CD8-positive, alpha-beta memory T cell (primary cell): ENCODE measurements around the gene C19orf12. TPM values are rescaled to one million over a fixed set of nuclear protein-coding genes. Genes with fewer than 3 reads are reported as not detected.
"Not testable (repeated sequence)": the region's sequence is repeated elsewhere in the genome, so short reads cannot be mapped to it uniquely, and the experiment has no call there.

ENCODE experiments used
- CTCF ChIA-PET: fragments of 350-600 bp; sonication (Branson Sonifier 250); formaldehyde crosslinking; loops from one replicate; lab custom pipeline; 2021; ENCODE audit warnings: antibody characterized with exemption; lab: Charles Lee
- POLR2A ChIA-PET: fragments of 350-600 bp; sonication (Branson Sonifier 250); formaldehyde crosslinking; loops from one replicate; lab custom pipeline; 2021; ENCODE audit warnings: antibody characterized with exemption; lab: Charles Lee
- DNase-seq, 5 donors: peaks; one replicate each; pipeline versions ENCODE4 v3.0.0 to v3.0.0-alpha.2; 2020 to 2022; ENCODE audit warnings: mixed read lengths in 1 of 5
- H3K27ac ChIP-seq: one replicate; pipeline ENCODE4 v1.7.0; 2013; ENCODE audit warnings: low read depth, mild to moderate bottlenecking, low read length, moderate library complexity
- H3K27me3 ChIP-seq: 2 replicates; pipeline ENCODE4 v1.7.0; 2013; ENCODE audit warnings: low read length, mild to moderate bottlenecking; ENCODE audit not compliant: insufficient read depth, poor library complexity, severe bottlenecking
- H3K36me3 ChIP-seq: 2 replicates; pipeline ENCODE4 v1.7.0; 2013; ENCODE audit warnings: mild to moderate bottlenecking, low read length, moderate library complexity; ENCODE audit not compliant: insufficient read depth
- H3K4me1 ChIP-seq: 2 replicates; pipeline ENCODE4 v1.7.0; 2013; ENCODE audit warnings: mild to moderate bottlenecking, low read length, moderate library complexity; ENCODE audit not compliant: insufficient read depth
- H3K4me3 ChIP-seq: 2 replicates; pipeline ENCODE4 v1.7.0; 2013; ENCODE audit warnings: mild to moderate bottlenecking, low read length
- H3K9me3 ChIP-seq: 2 replicates; pipeline ENCODE4 v1.7.0; 2013; ENCODE audit warnings: mild to moderate bottlenecking, low read length
- H3K27ac Mint-ChIP-seq, 8 donors: one replicate each; pipeline ENCODE4 v1.8.0; 2020 to 2021; ENCODE audit warnings: mixed read lengths in 8 of 8, mild to moderate bottlenecking in 6 of 8, inconsistent platforms in 3 of 8, moderate library complexity in 3 of 8
- H3K27me3 Mint-ChIP-seq, 2 donors: one replicate each; pipeline ENCODE4 v1.8.0; 2020 to 2021; ENCODE audit warnings: mixed read lengths in 2 of 2, mild to moderate bottlenecking in 1 of 2, moderate library complexity in 1 of 2
- H3K36me3 Mint-ChIP-seq, 3 donors: one replicate each; pipeline ENCODE4 v1.8.0; 2020 to 2021; ENCODE audit warnings: mixed read lengths in 3 of 3, inconsistent platforms in 1 of 3, mild to moderate bottlenecking in 1 of 3
- H3K4me1 Mint-ChIP-seq, 3 donors: one replicate each; pipeline ENCODE4 v1.8.0; 2020 to 2021; ENCODE audit warnings: mixed read lengths in 3 of 3, inconsistent platforms in 1 of 3, mild to moderate bottlenecking in 1 of 3
- H3K4me3 Mint-ChIP-seq, 7 donors: one replicate each; pipeline ENCODE4 v1.8.0; 2020 to 2021; ENCODE audit warnings: mixed read lengths in 7 of 7, mild to moderate bottlenecking in 6 of 7, moderate library complexity in 4 of 7, inconsistent platforms in 2 of 7
- H3K9me3 Mint-ChIP-seq, 5 donors: one replicate each; pipeline ENCODE4 v1.8.0; 2020 to 2022; ENCODE audit warnings: mixed read lengths in 5 of 5, mild to moderate bottlenecking in 3 of 5, moderate library complexity in 2 of 5, inconsistent platforms in 1 of 5
- polyA plus RNA-seq: library from polyadenylated mRNA; unstranded; fragments of 300-500 nt; fragmentation: Illumina TruSeq; gene quantifications from one replicate; pipeline ENCODE4 v1.2.3, GENCODE V29; 2021
- total RNA-seq, 2 experiments: library from RNA; stranded (reverse); gene quantifications; one replicate each; pipeline ENCODE4 v1.2.3, GENCODE V29; 2021

The C19orf12 gene
- total and polyA plus RNA-seq, 3 experiments from 2014 or later = 32.3 to 35.3 (median 33.0) TPM

- POLR2A ChIA-PET = interaction anchor here (1.3 kb wide), 1 partner anchor 59 kb away, joined by 6 read pairs; no protein-coding TSS in a partner anchor
- H3K27ac Mint-ChIP-seq = peak overlapping the region; percentile 15 to 92 (median 76)
- no peak for DNase-seq
- H3K4me1 Mint-ChIP-seq = peaks cover 71 to 94% (median 79%) of the 10 kb centered on the region in 3 donors
- H3K27me3 Mint-ChIP-seq = no peaks in the 10 kb centered on the region
- peak overlapping the region in 2 of 7 donors; percentile 5 to 44 for H3K4me3 Mint-ChIP-seq
- Histone ChIP-seq H3K4me1 (peaks cover 97% of the 10 kb centered on the region), H3K4me3 (no peak overlapping the region), H3K27ac (no peak overlapping the region), H3K36me3 (peaks cover 26% of the 10 kb centered on the region), H3K27me3 (no peaks in the 10 kb centered on the region), H3K9me3 (no peaks in the 10 kb centered on the region)
- H3K9me3 Mint-ChIP-seq = no peaks in the 10 kb centered on the region
- H3K36me3 Mint-ChIP-seq = peaks cover 3 to 57% (median 7%) of the 10 kb centered on the region in 3 donors
- CTCF ChIA-PET = interaction anchor here (1.0 to 6.6 kb wide), 3 partner anchors 39 to 67 kb away, joined by 4 to 105 read pairs (median 78); partner anchors contain the start of genes C19orf12 and POP4
Observed at GRCh38 chr19:29674374-29675119, 40.5 kb downstream of the C19orf12 start.

GRCh38 chr19:29673451-29674371 lies 41.4 kb downstream of the C19orf12 start:
- H3K4me1 ChIP-seq = peaks cover 97% of the 10 kb centered on the region
- no peaks in the 10 kb centered on the region for H3K9me3 Mint-ChIP-seq
- H3K27ac ChIP-seq = peak overlapping the region; percentile 77
- peaks cover 78 to 96% (median 86%) of the 10 kb centered on the region in 3 donors for H3K4me1 Mint-ChIP-seq
- peak overlapping the region; percentile 54 for H3K4me3 ChIP-seq
- no peaks in the 10 kb centered on the region for H3K27me3 ChIP-seq
- peak overlapping the region; percentile 93 to 100 (median 98) for H3K27ac Mint-ChIP-seq
- ChIA-PET CTCF (interaction anchor here (0.8 to 6.6 kb wide), 10 partner anchors 8 to 65 kb away, joined by 3 to 105 read pairs (median 16); partner anchors contain the start of genes C19orf12, PLEKHF1 and POP4), POLR2A (interaction anchor here (1.3 to 3.2 kb wide), 6 partner anchors 8 to 67 kb away, joined by 6 to 45 read pairs (median 14); partner anchors contain the start of genes C19orf12 and POP4)
- H3K36me3 ChIP-seq = peaks cover 26% of the 10 kb centered on the region
- no peaks in the 10 kb centered on the region for H3K27me3 Mint-ChIP-seq
- peaks cover 3 to 57% (median 7%) of the 10 kb centered on the region in 3 donors for H3K36me3 Mint-ChIP-seq
- peak in 1 of 5 donors; percentile 40 for DNase-seq
- H3K4me3 Mint-ChIP-seq = peak overlapping the region; percentile 61 to 95 (median 88)
- no peaks in the 10 kb centered on the region for H3K9me3 ChIP-seq

- peaks cover 26% of the 10 kb centered on the region for H3K36me3 ChIP-seq
- peaks cover 98% of the 10 kb centered on the region for H3K4me1 ChIP-seq
- peaks cover 79 to 96% (median 86%) of the 10 kb centered on the region in 3 donors for H3K4me1 Mint-ChIP-seq
- ChIA-PET CTCF (interaction anchor here (0.8 to 6.6 kb wide), 13 partner anchors 8 to 86 kb away, joined by 3 to 105 read pairs (median 15); partner anchors contain the start of genes C19orf12, PLEKHF1 and POP4), POLR2A (interaction anchor here (0.9 to 3.2 kb wide), 7 partner anchors 9 to 66 kb away, joined by 3 to 45 read pairs (median 14); partner anchors contain the start of genes C19orf12 and POP4)
- H3K27me3 ChIP-seq = no peaks in the 10 kb centered on the region
- peak overlapping the region; percentile 77 for H3K27ac ChIP-seq
- no peaks in the 10 kb centered on the region for H3K27me3 Mint-ChIP-seq
- DNase-seq = peak; percentile 82 to 94 (median 91)
- H3K27ac Mint-ChIP-seq = peak overlapping the region; percentile 93 to 100 (median 98)
- no peaks in the 10 kb centered on the region for H3K9me3 ChIP-seq
- H3K9me3 Mint-ChIP-seq = no peaks in the 10 kb centered on the region
- H3K4me3 Mint-ChIP-seq = peak overlapping the region; percentile 61 to 95 (median 88)
- H3K36me3 Mint-ChIP-seq = peaks cover 3 to 54% (median 7%) of the 10 kb centered on the region in 3 donors
- peak overlapping the region; percentile 54 for H3K4me3 ChIP-seq
Observed at GRCh38 chr19:29672933-29673336, 42.1 kb downstream of the C19orf12 start.

GRCh38 chr19:29672319-29672932 lies 42.6 kb downstream of the C19orf12 start:
- H3K9me3 ChIP-seq = no peaks in the 10 kb centered on the region
- H3K27ac ChIP-seq = peak overlapping the region; percentile 77
- no peaks in the 10 kb centered on the region for H3K27me3 ChIP-seq
- ChIA-PET POLR2A (interaction anchor here (0.9 to 3.2 kb wide), 7 partner anchors 9 to 66 kb away, joined by 3 to 45 read pairs (median 14); partner anchors contain the start of genes C19orf12 and POP4), CTCF (interaction anchor here (0.9 to 6.6 kb wide), 17 partner anchors 9 to 173 kb away, joined by 3 to 105 read pairs (median 10); partner anchors contain the start of genes C19orf12 and POP4)
- Mint-ChIP-seq H3K9me3 (no peaks in the 10 kb centered on the region), H3K4me3 (peak overlapping the region; percentile 61 to 95 (median 88)), H3K36me3 (peaks cover 3 to 55% (median 7%) of the 10 kb centered on the region in 3 donors), H3K27ac (peak overlapping the region; percentile 93 to 100 (median 98)), H3K4me1 (peaks cover 80 to 96% (median 86%) of the 10 kb centered on the region in 3 donors), H3K27me3 (no peaks in the 10 kb centered on the region)
- no peak for DNase-seq
- peak overlapping the region; percentile 54 for H3K4me3 ChIP-seq
- peaks cover 99% of the 10 kb centered on the region for H3K4me1 ChIP-seq
- H3K36me3 ChIP-seq = peaks cover 26% of the 10 kb centered on the region

GRCh38 chr19:29671393-29672160 lies 43.5 kb downstream of the C19orf12 start:
- ChIA-PET CTCF (interaction anchor here (0.9 to 6.6 kb wide), 17 partner anchors 8 to 270 kb away, joined by 3 to 105 read pairs (median 6); partner anchors contain the start of genes C19orf12, POP4 and URI1), POLR2A (interaction anchor here (0.7 to 3.2 kb wide), 7 partner anchors 10 to 1534 kb away, joined by 4 to 45 read pairs (median 14); partner anchors contain the start of genes C19orf12 and POP4)
- Histone ChIP-seq H3K36me3 (peaks cover 21% of the 10 kb centered on the region), H3K9me3 (no peaks in the 10 kb centered on the region), H3K4me3 (peak overlapping the region; percentile 54), H3K27ac (peak overlapping the region; percentile 77), H3K27me3 (no peaks in the 10 kb centered on the region), H3K4me1 (peaks cover 99% of the 10 kb centered on the region)
- peak overlapping the region; percentile 93 to 100 (median 98) for H3K27ac Mint-ChIP-seq
- H3K36me3 Mint-ChIP-seq = peaks cover 2 to 55% (median 7%) of the 10 kb centered on the region in 3 donors
- H3K27me3 Mint-ChIP-seq = no peaks in the 10 kb centered on the region
- H3K9me3 Mint-ChIP-seq = no peaks in the 10 kb centered on the region
- H3K4me1 Mint-ChIP-seq = peaks cover 77 to 96% (median 87%) of the 10 kb centered on the region in 3 donors
- peak; percentile 73 to 96 (median 80) for DNase-seq
- H3K4me3 Mint-ChIP-seq = peak overlapping the region; percentile 61 to 95 (median 88)

GRCh38 chr19:29671026-29671392 lies 44.1 kb downstream of the C19orf12 start:
- Mint-ChIP-seq H3K27ac (peak overlapping the region; percentile 93 to 100 (median 98)), H3K4me1 (peaks cover 72 to 93% (median 84%) of the 10 kb centered on the region in 3 donors), H3K4me3 (peak overlapping the region; percentile 61 to 95 (median 88)), H3K36me3 (peaks cover 2 to 53% (median 7%) of the 10 kb centered on the region in 3 donors)
- Histone ChIP-seq H3K4me1 (peaks cover 94% of the 10 kb centered on the region), H3K27ac (peak overlapping the region; percentile 47), H3K4me3 (peak overlapping the region; percentile 52), H3K36me3 (peaks cover 16% of the 10 kb centered on the region)
- not testable (repeated sequence) for H3K9me3 ChIP-seq, H3K9me3 Mint-ChIP-seq, DNase-seq, H3K27me3 Mint-ChIP-seq, H3K27me3 ChIP-seq
- ChIA-PET CTCF (interaction anchor here (0.8 to 6.6 kb wide), 15 partner anchors 9 to 271 kb away, joined by 3 to 105 read pairs (median 10); partner anchors contain the start of genes C19orf12, POP4 and URI1), POLR2A (interaction anchor here (0.7 to 3.2 kb wide), 7 partner anchors 11 to 1534 kb away, joined by 4 to 45 read pairs (median 14); partner anchors contain the start of genes C19orf12 and POP4)
